Nephron (organoid): ENCODE results near the gene CDH5.

ENCODE experiments used
- H3K27ac Mint-ChIP-seq, 3 experiments: 2 replicates each; pipeline ENCODE4 v1.8.0; 2020; ENCODE audit warnings: mixed read lengths in 3 of 3, mild to moderate bottlenecking in 2 of 3, moderate library complexity in 1 of 3
- H3K27me3 Mint-ChIP-seq: 2 replicates; pipeline ENCODE4 v1.8.0; 2021; ENCODE audit warnings: low read depth, mild to moderate bottlenecking, moderate library complexity, mixed read lengths
- H3K36me3 Mint-ChIP-seq: 2 replicates; pipeline ENCODE4 v1.8.0; 2020; ENCODE audit warnings: low read depth, mixed read lengths
- H3K4me1 Mint-ChIP-seq: 2 replicates; pipeline ENCODE4 v1.8.0; 2020; ENCODE audit warnings: mixed read lengths
- H3K4me3 Mint-ChIP-seq, 3 experiments: 2 replicates each; pipeline ENCODE4 v1.8.0; 2020; ENCODE audit warnings: mild to moderate bottlenecking in 3 of 3, mixed read lengths in 3 of 3, moderate library complexity in 2 of 3
- H3K9me3 Mint-ChIP-seq: 2 replicates; pipeline ENCODE4 v1.8.0; 2020; ENCODE audit warnings: mixed read lengths
- TF ChIP-seq, protein P1 (sequence below), 3 experiments: fragments of 200-600 bp; sonication (generic); IDR thresholded peaks; one replicate each; pipeline ENCODE4 v1.5.0; 2021; ENCODE audit warnings: antibody characterized with exemption in 3 of 3; ENCODE audit not compliant: unreplicated experiment in 3 of 3

Gene CDH5

DNA sequence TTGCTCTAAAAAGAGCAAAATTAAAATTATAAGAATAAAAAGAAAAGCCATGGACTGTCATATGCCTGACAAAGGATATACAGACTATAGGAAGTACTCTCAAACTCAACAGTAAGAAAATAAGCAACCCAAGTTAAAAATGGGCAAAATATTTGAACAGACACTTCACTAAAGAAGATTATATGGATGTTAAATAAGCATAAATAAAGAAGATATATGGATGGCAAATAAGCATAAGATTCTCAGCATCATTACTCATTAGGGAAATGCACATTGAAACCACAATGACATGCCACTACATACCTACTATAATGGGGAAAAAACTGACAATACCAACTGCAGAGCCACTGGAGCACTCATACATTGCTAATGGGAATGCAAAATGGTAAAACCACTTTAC, 45.7 kb downstream of the CDH5 start:
- TF ChIP-seq, protein P1, sequence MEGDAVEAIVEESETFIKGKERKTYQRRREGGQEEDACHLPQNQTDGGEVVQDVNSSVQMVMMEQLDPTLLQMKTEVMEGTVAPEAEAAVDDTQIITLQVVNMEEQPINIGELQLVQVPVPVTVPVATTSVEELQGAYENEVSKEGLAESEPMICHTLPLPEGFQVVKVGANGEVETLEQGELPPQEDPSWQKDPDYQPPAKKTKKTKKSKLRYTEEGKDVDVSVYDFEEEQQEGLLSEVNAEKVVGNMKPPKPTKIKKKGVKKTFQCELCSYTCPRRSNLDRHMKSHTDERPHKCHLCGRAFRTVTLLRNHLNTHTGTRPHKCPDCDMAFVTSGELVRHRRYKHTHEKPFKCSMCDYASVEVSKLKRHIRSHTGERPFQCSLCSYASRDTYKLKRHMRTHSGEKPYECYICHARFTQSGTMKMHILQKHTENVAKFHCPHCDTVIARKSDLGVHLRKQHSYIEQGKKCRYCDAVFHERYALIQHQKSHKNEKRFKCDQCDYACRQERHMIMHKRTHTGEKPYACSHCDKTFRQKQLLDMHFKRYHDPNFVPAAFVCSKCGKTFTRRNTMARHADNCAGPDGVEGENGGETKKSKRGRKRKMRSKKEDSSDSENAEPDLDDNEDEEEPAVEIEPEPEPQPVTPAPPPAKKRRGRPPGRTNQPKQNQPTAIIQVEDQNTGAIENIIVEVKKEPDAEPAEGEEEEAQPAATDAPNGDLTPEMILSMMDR (IDR thresholded peaks at IDR 0.05; ENCODE audit: unreplicated experiment in 3 of 3) = no peak
- H3K4me3 Mint-ChIP-seq = no peak overlapping the region
- H3K27ac Mint-ChIP-seq = no peak overlapping the region
- H3K27me3 Mint-ChIP-seq = peaks cover 9% of the 10 kb centered on the region
- H3K36me3 Mint-ChIP-seq = no peaks in the 10 kb centered on the region
- H3K9me3 Mint-ChIP-seq = peaks cover 34% of the 10 kb centered on the region
- peaks cover 14% of the 10 kb centered on the region for H3K4me1 Mint-ChIP-seq

DNA sequence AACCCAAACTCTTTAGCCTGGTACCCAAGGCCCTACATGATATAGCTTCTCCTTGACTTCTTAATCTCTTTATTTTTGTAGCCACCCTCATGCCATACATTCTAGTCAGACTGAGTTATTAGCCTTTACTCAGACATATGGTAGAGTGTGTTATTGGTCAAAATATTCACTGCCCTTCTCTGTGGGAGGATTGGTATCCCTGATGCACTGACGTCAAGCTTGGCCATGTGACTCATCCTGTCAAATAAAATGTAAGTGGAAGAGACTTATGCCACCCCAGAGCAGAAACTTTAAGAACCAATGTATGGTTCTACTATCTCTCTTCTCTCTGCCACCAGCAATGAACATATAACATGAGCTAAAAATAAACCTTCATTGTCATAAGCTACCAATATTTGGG, 48.4 kb downstream of the CDH5 start:
- Mint-ChIP-seq H3K36me3 (no peaks in the 10 kb centered on the region), H3K9me3 (peaks cover 32% of the 10 kb centered on the region), H3K4me3 (no peak overlapping the region), H3K4me1 (no peaks in the 10 kb centered on the region), H3K27ac (no peak overlapping the region), H3K27me3 (peaks cover 22% of the 10 kb centered on the region)
- TF ChIP-seq, protein P1 (IDR thresholded peaks at IDR 0.05; ENCODE audit: unreplicated experiment in 3 of 3) = no peak

DNA sequence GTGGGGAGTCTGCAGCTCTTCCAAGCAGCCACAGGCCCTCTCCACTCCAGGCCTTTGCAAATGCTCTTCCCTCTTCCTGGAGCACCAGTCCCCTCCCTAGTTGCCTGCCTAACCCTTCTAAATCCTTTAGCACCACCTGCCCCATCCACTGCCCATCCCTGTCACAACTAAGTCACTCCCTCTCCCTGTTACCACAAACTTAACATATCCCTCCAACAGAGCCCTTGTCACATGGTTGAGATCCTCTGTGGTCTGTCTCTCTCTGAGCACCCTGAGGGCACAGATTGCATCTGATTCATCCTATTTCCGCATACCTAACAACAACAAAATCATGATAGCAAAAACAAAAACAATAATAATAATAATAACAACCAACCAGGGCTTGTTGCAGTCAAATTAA, 49.6 kb downstream of the CDH5 start:
- TF ChIP-seq, protein P1 (IDR thresholded peaks at IDR 0.05; ENCODE audit: unreplicated experiment in 3 of 3) = no peak
- Mint-ChIP-seq H3K36me3 (no peaks in the 10 kb centered on the region), H3K27ac (no peak overlapping the region), H3K27me3 (peaks cover 34% of the 10 kb centered on the region), H3K4me1 (no peaks in the 10 kb centered on the region), H3K4me3 (no peak overlapping the region), H3K9me3 (peaks cover 32% of the 10 kb centered on the region)

DNA sequence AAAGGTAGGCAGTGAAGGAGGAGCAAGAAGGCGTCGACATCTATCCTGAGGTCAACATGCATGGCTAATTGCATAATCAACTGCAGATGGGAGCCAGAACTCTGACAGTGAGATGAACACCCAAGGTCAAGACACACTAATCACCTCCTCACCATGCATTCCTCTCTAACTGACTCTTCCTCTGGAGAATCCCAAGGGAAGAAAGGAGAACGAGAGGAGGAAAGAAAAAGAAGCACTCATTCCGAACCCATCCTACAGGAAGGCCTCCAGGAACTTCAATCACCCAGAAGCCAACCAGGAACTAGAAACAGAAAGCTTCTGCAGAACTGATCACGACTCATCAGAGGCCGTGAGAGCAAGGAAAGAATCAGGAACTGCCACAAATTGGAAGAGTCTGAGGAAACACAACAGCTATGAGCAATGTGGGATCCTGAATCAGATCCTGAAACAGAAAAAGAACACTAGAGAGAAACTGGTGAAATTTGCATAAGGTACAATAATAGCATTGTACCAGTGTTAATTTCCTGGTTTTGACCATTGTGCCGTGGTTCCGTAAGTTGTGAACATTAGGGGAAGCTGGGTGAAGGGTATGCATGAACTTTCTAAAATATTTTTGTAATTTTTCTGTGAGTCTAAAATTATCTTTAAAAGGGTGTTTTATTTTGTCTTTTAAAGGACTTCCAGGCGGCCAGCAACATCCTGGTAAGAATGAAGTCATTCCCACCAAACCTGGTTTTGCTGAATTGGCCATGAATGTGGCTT, 50.6 kb downstream of the CDH5 start:
- Mint-ChIP-seq H3K4me1 (no peaks in the 10 kb centered on the region), H3K27me3 (peaks cover 44% of the 10 kb centered on the region), H3K9me3 (peaks cover 32% of the 10 kb centered on the region), H3K27ac (no peak overlapping the region), H3K4me3 (no peak overlapping the region), H3K36me3 (no peaks in the 10 kb centered on the region)
- TF ChIP-seq, protein P1 (IDR thresholded peaks at IDR 0.05; ENCODE audit: unreplicated experiment in 3 of 3) = no peak

DNA sequence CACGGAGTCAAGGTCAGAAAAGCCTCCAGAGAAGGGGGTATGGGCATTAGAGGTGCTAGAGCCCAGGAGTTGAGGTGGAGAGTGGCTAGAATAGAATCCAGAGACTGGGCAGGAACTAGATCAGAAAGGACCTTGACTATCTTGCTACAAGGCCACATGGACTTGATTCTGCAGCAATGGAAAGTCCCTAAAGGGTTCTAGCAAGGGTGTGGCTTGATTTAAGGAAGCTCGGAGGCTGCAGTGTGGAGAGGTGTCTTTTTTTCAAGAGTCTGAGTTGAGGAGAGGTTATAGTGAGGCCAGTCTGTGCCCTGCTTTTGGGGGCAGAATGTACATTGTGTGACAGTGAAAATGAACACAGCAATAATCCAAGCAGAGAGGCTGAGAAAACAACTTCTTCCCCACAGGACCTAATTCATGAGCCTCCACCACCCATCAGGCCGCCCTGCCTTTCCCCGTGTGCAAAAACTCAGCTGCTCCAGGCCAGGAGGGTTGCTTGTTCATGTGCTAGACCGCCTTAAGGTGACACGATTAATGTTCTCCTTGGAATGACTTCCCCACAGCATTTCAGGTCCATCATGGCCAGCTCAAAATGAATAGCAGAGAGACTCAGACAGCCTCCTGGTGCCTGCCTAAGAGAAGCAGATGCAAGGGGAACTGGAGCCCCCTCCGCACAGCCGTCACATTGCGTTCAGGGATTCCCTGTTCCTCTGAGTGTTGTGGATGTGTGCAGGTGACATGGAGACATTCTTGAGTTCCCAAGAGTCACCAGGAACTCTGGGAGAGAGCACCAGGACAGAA, 51.9 kb downstream of the CDH5 start:
- Mint-ChIP-seq H3K27ac (no peak overlapping the region), H3K4me3 (no peak overlapping the region), H3K9me3 (peaks cover 27% of the 10 kb centered on the region), H3K27me3 (peaks cover 56% of the 10 kb centered on the region), H3K36me3 (no peaks in the 10 kb centered on the region), H3K4me1 (no peaks in the 10 kb centered on the region)
- TF ChIP-seq, protein P1 (IDR thresholded peaks at IDR 0.05; ENCODE audit: unreplicated experiment in 3 of 3) = no peak
